ENCODE measurements around the gene TSPEAR.

The TSPEAR gene

GRCh38 chr21:44748621-44749020, 37.2 kb upstream of the TSPEAR start:
- TF ChIP-seq CTCF (IDR thresholded peaks at IDR 0.05; ENCODE audit: low read depth, low read length, poor library complexity, severe bottlenecking) (no peak), EZH2phosphoT487 (IDR thresholded peaks at IDR 0.05; ENCODE audit: borderline replicate concordance, low read length) (no peak)
- Histone ChIP-seq H3K4me3 (ENCODE audit: low read length) (no peak overlapping the region), H3K4me1 (ENCODE audit: control insufficient read depth, low read length) (no peaks in the 10 kb centered on the region), H3K9me2 (replicated peaks; ENCODE audit: control insufficient read depth, low read length) (no peaks in the 10 kb centered on the region), H3K27ac (ENCODE audit: low read depth, low read length) (no peak overlapping the region), H3K79me2 (ENCODE audit: control insufficient read depth, low read length) (no peaks in the 10 kb centered on the region), H3K9me3 (ENCODE audit: control insufficient read depth, insufficient read depth, low read length) (no peaks in the 10 kb centered on the region), H3F3A (ENCODE audit: control insufficient read depth, insufficient read depth) (no peaks in the 10 kb centered on the region), H3K27me3 (ENCODE audit: control insufficient read depth, low read length) (no peaks in the 10 kb centered on the region), H4K20me1 (ENCODE audit: control insufficient read depth, insufficient read depth, low read depth, low read length) (no peaks in the 10 kb centered on the region), H3K36me3 (ENCODE audit: control insufficient read depth, low read length) (no peaks in the 10 kb centered on the region), H3K4me2 (ENCODE audit: low read length) (no peak overlapping the region)

GRCh38 chr21:44742418-44743153, 31.2 kb upstream of the TSPEAR start:
- TF ChIP-seq EZH2phosphoT487 (IDR thresholded peaks at IDR 0.05; ENCODE audit: borderline replicate concordance, low read length) (no peak), CTCF (IDR thresholded peaks at IDR 0.05; ENCODE audit: low read depth, low read length, poor library complexity, severe bottlenecking) (peak; percentile 43)
- no peak overlapping the region for H3K4me3 ChIP-seq (ENCODE audit: low read length)
- H4K20me1 ChIP-seq (ENCODE audit: control insufficient read depth, insufficient read depth, low read depth, low read length), result no peaks in the 10 kb centered on the region
- H3K27ac ChIP-seq (ENCODE audit: low read depth, low read length), result no peak overlapping the region
- no peaks in the 10 kb centered on the region for H3K4me1 ChIP-seq (ENCODE audit: control insufficient read depth, low read length)
- no peaks in the 10 kb centered on the region for H3K36me3 ChIP-seq (ENCODE audit: control insufficient read depth, low read length)
- H3F3A ChIP-seq (ENCODE audit: control insufficient read depth, insufficient read depth), result no peaks in the 10 kb centered on the region
- H3K9me3 ChIP-seq (ENCODE audit: control insufficient read depth, insufficient read depth, low read length), result no peaks in the 10 kb centered on the region
- peaks cover 7% of the 10 kb centered on the region for H3K27me3 ChIP-seq (ENCODE audit: control insufficient read depth, low read length)
- H3K79me2 ChIP-seq (ENCODE audit: control insufficient read depth, low read length), result no peaks in the 10 kb centered on the region
- H3K9me2 ChIP-seq (replicated peaks; ENCODE audit: control insufficient read depth, low read length), result no peaks in the 10 kb centered on the region
- no peak overlapping the region for H3K4me2 ChIP-seq (ENCODE audit: low read length)

GRCh38 chr21:44741921-44742320, 30.5 kb upstream of the TSPEAR start:
- no peak overlapping the region for H3K4me2 ChIP-seq (ENCODE audit: low read length)
- no peaks in the 10 kb centered on the region for H3K9me2 ChIP-seq (replicated peaks; ENCODE audit: control insufficient read depth, low read length)
- H4K20me1 ChIP-seq (ENCODE audit: control insufficient read depth, insufficient read depth, low read depth, low read length), result no peaks in the 10 kb centered on the region
- H3K79me2 ChIP-seq (ENCODE audit: control insufficient read depth, low read length), result no peaks in the 10 kb centered on the region
- H3F3A ChIP-seq (ENCODE audit: control insufficient read depth, insufficient read depth), result no peaks in the 10 kb centered on the region
- no peak overlapping the region for H3K27ac ChIP-seq (ENCODE audit: low read depth, low read length)
- TF ChIP-seq CTCF (IDR thresholded peaks at IDR 0.05; ENCODE audit: low read depth, low read length, poor library complexity, severe bottlenecking) (no peak), EZH2phosphoT487 (IDR thresholded peaks at IDR 0.05; ENCODE audit: borderline replicate concordance, low read length) (no peak)
- no peaks in the 10 kb centered on the region for H3K9me3 ChIP-seq (ENCODE audit: control insufficient read depth, insufficient read depth, low read length)
- no peaks in the 10 kb centered on the region for H3K36me3 ChIP-seq (ENCODE audit: control insufficient read depth, low read length)
- H3K4me1 ChIP-seq (ENCODE audit: control insufficient read depth, low read length), result no peaks in the 10 kb centered on the region
- H3K27me3 ChIP-seq (ENCODE audit: control insufficient read depth, low read length), result peaks cover 7% of the 10 kb centered on the region
- no peak overlapping the region for H3K4me3 ChIP-seq (ENCODE audit: low read length)

All from DOHH2 (cell line).